ENCODE data around the gene NANS.
"Not testable (repeated sequence)": the region's sequence is repeated elsewhere in the genome, so short reads cannot be mapped to it uniquely, and the experiment has no call there.

Gene NANS

DNA sequence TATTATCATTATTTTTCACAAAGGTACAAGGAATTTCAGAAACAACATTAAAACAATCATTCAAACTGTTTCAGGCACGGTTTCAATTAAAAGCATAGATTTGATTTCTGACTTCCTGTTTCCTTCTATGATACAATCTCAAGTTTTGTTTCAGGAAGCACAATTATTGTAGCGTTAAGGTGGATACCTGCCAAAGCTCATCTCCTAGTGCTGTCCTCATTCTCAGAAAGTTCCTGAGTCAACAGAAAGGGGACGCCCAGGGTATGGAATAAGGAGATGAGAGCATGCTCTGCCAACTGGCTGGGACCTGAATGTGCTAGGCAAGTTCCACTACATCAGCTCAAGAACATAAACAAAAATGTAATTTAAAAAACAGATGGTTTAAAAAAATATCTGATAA lies 64.5 kb downstream of the NANS start:
- Histone ChIP-seq H3K27ac (peak overlapping the region in 10 of 21 experiments; percentile 35 to 95 (median 77)), H3K4me3 (no peak overlapping the region)

DNA sequence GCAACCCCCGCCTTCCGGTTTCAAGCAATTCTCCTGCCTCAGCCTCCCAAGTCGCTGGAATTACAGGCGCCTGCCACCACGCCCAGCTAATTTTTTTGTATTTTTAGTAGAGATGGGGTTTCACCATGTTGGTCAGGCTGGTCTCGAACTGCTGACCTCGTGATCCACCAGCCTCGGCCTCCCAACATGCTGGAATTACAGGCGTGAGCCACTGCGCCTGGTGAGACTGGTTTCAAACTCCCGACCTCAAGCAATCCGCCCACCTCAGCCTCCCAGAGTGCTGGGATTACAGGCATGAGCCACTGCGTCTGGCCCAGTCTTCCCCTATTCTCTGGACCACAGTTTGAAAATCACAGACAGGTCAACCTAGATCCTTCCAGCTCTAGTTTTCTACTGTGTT lies 67.6 kb downstream of the NANS start:
- H3K27ac ChIP-seq, H3K4me3 ChIP-seq: not testable (repeated sequence)

DNA sequence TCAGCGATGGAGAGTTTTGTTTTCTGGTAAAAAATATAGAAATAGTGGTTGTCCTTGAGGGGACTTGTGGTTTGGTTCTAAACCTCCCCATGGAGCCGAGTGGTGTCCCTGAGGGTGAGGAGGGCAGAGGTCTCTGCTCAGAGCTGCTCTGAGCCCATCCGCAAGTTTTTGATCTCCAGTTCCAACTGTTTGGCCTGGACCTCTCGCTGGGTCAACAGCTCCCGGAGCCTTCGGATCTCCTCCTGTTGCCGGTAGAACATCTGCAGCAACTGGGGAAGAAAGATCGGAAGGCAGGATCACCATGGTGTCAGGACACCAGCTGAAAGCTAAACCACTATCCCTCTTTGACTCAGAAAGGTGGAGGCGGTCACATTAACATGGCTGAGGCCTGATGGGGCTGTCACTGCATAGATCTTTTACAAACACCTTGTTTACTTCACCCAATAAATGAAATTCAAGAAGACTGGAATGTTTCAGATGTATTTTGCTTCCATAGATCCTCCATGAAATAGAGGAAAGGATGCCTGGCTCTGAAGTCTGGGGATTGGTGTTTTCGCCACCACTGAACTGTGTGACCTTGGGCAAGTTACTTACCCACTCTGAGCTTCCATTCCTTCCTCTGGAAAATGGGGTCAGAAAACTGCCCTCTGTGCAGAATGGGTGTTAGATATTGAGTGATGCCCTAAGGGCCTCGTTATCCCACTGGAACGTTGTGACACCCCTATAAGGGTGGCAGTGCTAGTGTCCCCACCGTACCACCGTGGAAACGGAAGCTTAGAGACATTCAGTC lies 68.3 kb downstream of the NANS start:
- Histone ChIP-seq H3K4me3 (no peak overlapping the region), H3K27ac (no peak overlapping the region)

DNA sequence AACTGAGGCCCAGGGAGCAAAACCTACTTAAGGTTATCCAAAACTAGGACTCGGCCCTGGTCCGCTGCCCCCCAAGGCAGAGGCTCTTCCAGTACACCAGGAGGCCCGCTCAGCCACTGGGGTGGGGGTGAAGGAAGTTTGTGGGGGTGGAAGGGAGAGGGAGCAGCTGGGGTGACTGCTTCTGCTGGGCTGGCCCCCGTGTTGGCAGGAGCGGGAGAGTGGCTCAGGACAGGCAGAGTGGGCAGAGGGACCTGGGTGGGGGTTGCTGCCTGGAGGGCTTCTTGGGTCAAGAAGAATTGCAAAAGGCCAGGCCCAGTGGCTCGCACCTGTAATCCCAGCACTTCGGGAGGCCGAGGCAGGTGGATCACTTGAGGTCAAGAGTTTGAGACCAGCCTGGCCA lies 70.7 kb downstream of the NANS start:
- Histone ChIP-seq H3K27ac (no peak overlapping the region), H3K4me3 (no peak overlapping the region)

GRCh38 chr9:98128316-98128715 lies 71.8 kb downstream of the NANS start:
- no peak overlapping the region for H3K4me3 ChIP-seq
- H3K27ac ChIP-seq, result no peak overlapping the region

- peak overlapping the region in 1 of 21 experiments; percentile 0 for H3K27ac ChIP-seq
- H3K4me3 ChIP-seq, result no peak overlapping the region
These were observed 72.9 kb downstream of the NANS start for GRCh38 chr9:98129451-98129881.

GRCh38 chr9:98130060-98130459 lies 73.5 kb downstream of the NANS start:
- not testable (repeated sequence) for H3K4me3 ChIP-seq

DNA sequence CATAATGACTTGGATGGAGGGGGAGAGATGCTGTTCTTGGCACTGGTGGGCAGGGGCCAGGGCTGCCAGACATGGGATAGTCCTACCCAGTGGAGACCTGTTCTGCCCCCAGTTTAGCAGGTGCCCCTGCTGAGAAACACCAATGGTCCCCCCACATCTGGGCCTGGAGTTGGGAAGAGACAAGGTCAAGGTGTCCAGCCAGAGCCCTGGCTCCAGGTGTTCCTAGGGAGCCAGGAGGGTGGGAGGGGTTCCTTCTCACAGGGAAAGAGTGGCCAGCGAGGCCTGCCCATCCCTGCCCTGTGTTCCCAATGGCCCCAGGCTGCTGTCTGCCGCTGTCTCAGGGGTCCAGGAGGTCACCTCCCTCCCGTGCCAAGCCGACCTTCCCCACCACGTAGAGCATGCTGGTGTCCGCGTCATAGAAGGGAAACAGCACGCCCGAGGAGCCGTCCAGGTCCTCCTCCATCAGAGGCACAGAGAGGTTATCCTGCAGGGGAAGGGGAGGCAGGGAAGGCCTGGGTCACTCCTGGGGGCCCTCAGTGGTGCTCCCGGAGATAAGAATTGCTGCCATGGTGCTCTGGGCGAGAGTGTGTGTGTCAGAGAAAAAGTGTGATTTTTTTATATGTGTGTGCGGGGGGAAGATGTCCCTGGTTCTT lies 74.2 kb downstream of the NANS start:
- H3K27ac ChIP-seq, result no peak overlapping the region

More at GRCh38 chr9:98130060-98130459, 73.5 kb downstream of the NANS start:
- not testable (repeated sequence) for H3K27ac ChIP-seq

DNA sequence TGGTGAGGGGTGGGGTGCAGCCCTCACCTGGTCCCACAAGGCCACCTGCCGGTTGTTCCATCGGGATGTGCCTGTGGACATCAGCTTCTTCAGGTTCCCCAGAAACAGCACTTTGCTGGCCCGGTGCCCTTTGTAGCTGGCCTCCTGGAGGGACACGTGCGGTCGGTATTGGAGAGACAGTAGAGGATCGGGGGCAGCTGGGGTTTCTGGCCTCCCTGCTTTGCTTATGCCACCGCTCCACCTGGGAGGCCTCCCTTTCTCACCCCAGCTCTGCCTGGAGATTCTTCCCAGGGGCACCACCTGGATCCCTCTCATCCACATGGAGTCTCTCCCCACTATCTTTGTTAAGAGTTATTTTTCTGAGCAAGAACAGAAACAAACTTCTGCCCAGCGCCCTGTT lies 75.6 kb downstream of the NANS start:
- Histone ChIP-seq H3K27ac (no peak overlapping the region), H3K4me3 (no peak overlapping the region)

More for the DNA sequence above, 74.2 kb downstream of the NANS start:
- no peak overlapping the region for H3K4me3 ChIP-seq
